ENCODE measurements around the gene HDAC10. TPM values are rescaled to one million over a fixed set of nuclear protein-coding genes. Genes with fewer than 3 reads are reported as not detected.

HDAC10 gene
- total RNA-seq, 2 donors from 2014 or later, result 57.2 to 62.8 TPM

GRCh38 chr22:50261615-50262459 lies 10.8 kb upstream of the HDAC10 start, which contains the start of gene MAPK12:
TSS of gene MAPK12 (minus strand) at chr22:50261683. CDS start at chr22:50261509, 174 bp downstream.
- H3K9me3 Mint-ChIP-seq, result no peaks in the 10 kb centered on the region
- DNase-seq, result peak; percentile 82
- H3K36me3 ChIP-seq (ENCODE audit: control insufficient read depth, insufficient read depth, low read length), result peaks cover 10% of the 10 kb centered on the region
- TF ChIP-seq CTCF (conservative IDR thresholded peaks at IDR 0.05), result no peak
- no peaks in the 10 kb centered on the region for H3K9me3 ChIP-seq (ENCODE audit: control insufficient read depth, low read length)
- no peaks in the 10 kb centered on the region for H3K4me1 ChIP-seq (ENCODE audit: control insufficient read depth, insufficient read depth, low read length)
- peak within 1 kb of the TSS; percentile 59 for H3K4me3 Mint-ChIP-seq
- no peak within 1 kb of the TSS for H3K27ac ChIP-seq (ENCODE audit: low read depth, low read length)
- peak within 1 kb of the TSS; percentile 34 for H3K9ac ChIP-seq (ENCODE audit: extremely low read depth, low read length, poor library complexity, severe bottlenecking)
- 9 to 12% methylated on average over 15 to 60 of the region's 61 CpGs for WGBS, 2 experiments (ENCODE audit: insufficient coverage in 1 of 2, insufficient read length in 1 of 2)
- H3K4me3 ChIP-seq (ENCODE audit: low read length), result peak within 1 kb of the TSS; percentile 77
- H3K27me3 ChIP-seq (ENCODE audit: control insufficient read depth, insufficient read depth, low read length, poor library complexity, severe bottlenecking), result peaks cover 5% of the 10 kb centered on the region
- H3K27me3 Mint-ChIP-seq (ENCODE audit: insufficient read depth), result peaks cover 35% of the 10 kb centered on the region
- H3K27ac Mint-ChIP-seq, result no peak within 1 kb of the TSS
- peaks cover 5% of the 10 kb centered on the region for H3K4me1 Mint-ChIP-seq
- peaks cover 5% of the 10 kb centered on the region for H3K36me3 Mint-ChIP-seq (ENCODE audit: low read depth)

GRCh38 chr22:50260801-50261614 lies 9.9 kb upstream of the HDAC10 start:
- 1 to 2% methylated on average over 56 to 92 of the region's 92 CpGs for WGBS, 2 experiments (ENCODE audit: insufficient coverage in 1 of 2, insufficient read length in 1 of 2)
- Mint-ChIP-seq H3K27me3 (ENCODE audit: insufficient read depth) (peaks cover 27% of the 10 kb centered on the region), H3K4me1 (peaks cover 5% of the 10 kb centered on the region), H3K36me3 (ENCODE audit: low read depth) (peaks cover 5% of the 10 kb centered on the region), H3K9me3 (no peaks in the 10 kb centered on the region), H3K4me3 (peak overlapping the region; percentile 56), H3K27ac (no peak overlapping the region)
- H3K4me1 ChIP-seq (ENCODE audit: control insufficient read depth, insufficient read depth, low read length), result no peaks in the 10 kb centered on the region
- H3K4me3 ChIP-seq (ENCODE audit: low read length), result peak overlapping the region; percentile 77
- H3K9me3 ChIP-seq (ENCODE audit: control insufficient read depth, low read length), result no peaks in the 10 kb centered on the region
- no peak overlapping the region for H3K27ac ChIP-seq (ENCODE audit: low read depth, low read length)
- no peak for TF ChIP-seq CTCF (conservative IDR thresholded peaks at IDR 0.05)
- peak; percentile 78 for DNase-seq
- no peaks in the 10 kb centered on the region for H3K27me3 ChIP-seq (ENCODE audit: control insufficient read depth, insufficient read depth, low read length, poor library complexity, severe bottlenecking)
- H3K9ac ChIP-seq (ENCODE audit: extremely low read depth, low read length, poor library complexity, severe bottlenecking), result peak overlapping the region; percentile 34
- peaks cover 10% of the 10 kb centered on the region for H3K36me3 ChIP-seq (ENCODE audit: control insufficient read depth, insufficient read depth, low read length)

- H3K27ac ChIP-seq (ENCODE audit: low read depth, low read length), result no peak overlapping the region
Measured at GRCh38 chr22:50260434-50260800, 9.4 kb upstream of the HDAC10 start.

More at GRCh38 chr22:50260434-50260800, 9.4 kb upstream of the HDAC10 start:
- Histone ChIP-seq H3K4me1 (ENCODE audit: control insufficient read depth, insufficient read depth, low read length) (no peaks in the 10 kb centered on the region), H3K27me3 (ENCODE audit: control insufficient read depth, insufficient read depth, low read length, poor library complexity, severe bottlenecking) (no peaks in the 10 kb centered on the region), H3K9ac (ENCODE audit: extremely low read depth, low read length, poor library complexity, severe bottlenecking) (peak overlapping the region; percentile 34), H3K4me3 (ENCODE audit: low read length) (peak overlapping the region; percentile 77), H3K9me3 (ENCODE audit: control insufficient read depth, low read length) (no peaks in the 10 kb centered on the region), H3K36me3 (ENCODE audit: control insufficient read depth, insufficient read depth, low read length) (peaks cover 10% of the 10 kb centered on the region)
- Mint-ChIP-seq H3K27me3 (ENCODE audit: insufficient read depth) (peaks cover 22% of the 10 kb centered on the region), H3K9me3 (no peaks in the 10 kb centered on the region), H3K36me3 (ENCODE audit: low read depth) (peaks cover 9% of the 10 kb centered on the region), H3K27ac (no peak overlapping the region), H3K4me1 (peaks cover 5% of the 10 kb centered on the region), H3K4me3 (peak overlapping the region; percentile 56)
- WGBS, 2 experiments (ENCODE audit: insufficient coverage in 1 of 2, insufficient read length in 1 of 2), result 52 to 79% methylated on average over 2 to 9 of the region's 11 CpGs
- DNase-seq, result no peak
- TF ChIP-seq CTCF (conservative IDR thresholded peaks at IDR 0.05), result no peak
